SK-N-SH (cell line): Measurements from ENCODE around the gene SETD3. TPM values are rescaled to one million over a fixed set of nuclear protein-coding genes. Genes with fewer than 3 reads are reported as not detected.

Experiments
- CTCF ChIA-PET: fragments of 300-600, 350-600 bp; formaldehyde crosslinking; extraction: SDS; loops from one replicate; lab custom pipeline; 2021; lab: Yijun Ruan, JAX
- POLR2A ChIA-PET: fragments of 350-600 bp; sonication (Branson Sonifier 250); formaldehyde crosslinking; extraction: SDS; loops from one replicate; lab custom pipeline; 2020; ENCODE audit warnings: antibody characterized with exemption, inconsistent platforms; lab: Yijun Ruan, JAX
- DNase-seq: peaks from one replicate; pipeline ENCODE4 v3.0.0; 2012
- H2AFZ ChIP-seq: fragments of 200-600 bp; sonication (generic); 2 replicates; pipeline ENCODE4 v1.8.1; 2016; ENCODE audit warnings: antibody characterized with exemption, mild to moderate bottlenecking, low read depth
- H3F3A ChIP-seq: fragments of 200-600 bp; sonication (generic); replicated peaks from 2 replicates; pipeline ENCODE3; 2016; ENCODE audit warnings: antibody characterized with exemption, mild to moderate bottlenecking; ENCODE audit not compliant: insufficient read depth
- H3K27ac ChIP-seq, 2 experiments: fragments of 200-500 bp in 1 of 2; fragments of 200-600 bp in 1 of 2; sonication (Bioruptor generic) in 1 of 2; sonication (generic), shearing (Covaris generic) in 1 of 2; 2 replicates each; pipeline versions ENCODE4 v1.5.1 to v1.6.1; 2014 to 2016; ENCODE audit warnings: low read depth in 2 of 2, inconsistent platforms in 1 of 2, low read length in 1 of 2, mild to moderate bottlenecking in 1 of 2, mixed read lengths in 1 of 2
- H3K27me3 ChIP-seq: fragments of 200-600 bp; sonication (generic), shearing (Covaris generic); 2 replicates; pipeline ENCODE4 v1.6.1; 2016; ENCODE audit warnings: mixed run types; ENCODE audit not compliant: insufficient read depth
- H3K36me3 ChIP-seq, 2 experiments: fragments of 200-500 bp in 1 of 2; fragments of 200-600 bp in 1 of 2; sonication (Bioruptor generic) in 1 of 2; sonication (generic) in 1 of 2; replicated peaks in 1 of 2; 2 replicates each; pipeline versions ENCODE3 to v1.5.1; 2014 to 2016; ENCODE audit warnings: low read length in 1 of 2, mild to moderate bottlenecking in 1 of 2; ENCODE audit not compliant: insufficient read depth in 2 of 2, control insufficient read depth in 1 of 2
- H3K4me1 ChIP-seq, 2 experiments: fragments of 200-500 bp in 1 of 2; fragments of 200-600 bp in 1 of 2; sonication (Bioruptor generic) in 1 of 2; sonication (generic), shearing (Covaris generic) in 1 of 2; 2 replicates each; pipeline versions ENCODE4 v1.5.1 to v1.6.1; 2014 to 2016; ENCODE audit warnings: low read depth in 1 of 2, low read length in 1 of 2, mixed run types in 1 of 2; ENCODE audit not compliant: insufficient read depth in 2 of 2, control insufficient read depth in 1 of 2
- H3K4me2 ChIP-seq: fragments of 200-600 bp; sonication (generic), shearing (Covaris generic); 2 replicates; pipeline ENCODE4 v1.6.1; 2017; ENCODE audit warnings: mixed run types
- H3K4me3 ChIP-seq, 2 experiments: fragments of 200-500 bp in 1 of 2; fragments of 200-600 bp in 1 of 2; sonication (Bioruptor generic) in 1 of 2; sonication (generic), shearing (Covaris generic) in 1 of 2; 2 replicates each; pipeline versions ENCODE4 v1.5.1 to v1.8.1; 2014 to 2016; ENCODE audit warnings: low read depth in 2 of 2, inconsistent platforms in 1 of 2, low read length in 1 of 2, mild to moderate bottlenecking in 1 of 2, mixed read lengths in 1 of 2, moderate library complexity in 1 of 2
- H3K79me2 ChIP-seq: fragments of 200-600 bp; sonication (generic); 2 replicates; pipeline ENCODE4 v1.8.1; 2017; ENCODE audit warnings: mild to moderate bottlenecking; ENCODE audit not compliant: insufficient read depth
- H3K9ac ChIP-seq: fragments of 200-600 bp; sonication (generic); 2 replicates; pipeline ENCODE4 v1.6.1; 2017; ENCODE audit warnings: mixed run types
- H3K9me2 ChIP-seq: fragments of 200-600 bp; sonication (generic); 2 replicates; pipeline ENCODE4 v1.6.1; 2017; ENCODE audit warnings: mixed run types
- H3K9me3 ChIP-seq: fragments of 200-600 bp; sonication (generic); 2 replicates; pipeline ENCODE4 v1.6.1; 2017; ENCODE audit warnings: mixed run types, mild to moderate bottlenecking, moderate library complexity
- H4K20me1 ChIP-seq: fragments of 200-600 bp; sonication (generic); 2 replicates; pipeline ENCODE4 v1.6.1; 2017; ENCODE audit warnings: mild to moderate bottlenecking, mixed run types; ENCODE audit not compliant: insufficient read depth
- CHD2 ChIP-seq: fragments of 150-350 bp; IDR thresholded peaks from 2 replicates; pipeline ENCODE4 v1.6.1; 2018; ENCODE audit warnings: low read length; ENCODE audit not compliant: partially characterized antibody
- ELF1 ChIP-seq: IDR thresholded peaks from 2 replicates; pipeline ENCODE4 v1.4.0; 2012
- EZH2phosphoT487 ChIP-seq: fragments of 200-600 bp; sonication (generic); IDR thresholded peaks from 2 replicates; pipeline ENCODE4 v1.6.1; 2017; ENCODE audit warnings: low read depth, mixed run types, mild to moderate bottlenecking, antibody characterized with exemption, moderate library complexity, borderline replicate concordance
- FOSL2 ChIP-seq: IDR thresholded peaks from 2 replicates; pipeline ENCODE4 v1.4.0; 2012; ENCODE audit warnings: low read depth, mild to moderate bottlenecking, moderate library complexity, borderline replicate concordance
- FOXJ3 ChIP-seq: sonication (generic); formaldehyde crosslinking; IDR thresholded peaks from 2 replicates; pipeline ENCODE4 v1.5.1; 2020; ENCODE audit warnings: mild to moderate bottlenecking, missing genetic modification reagents
- GABPA ChIP-seq: IDR thresholded peaks from 2 replicates; pipeline ENCODE4 v1.4.0; 2012; ENCODE audit warnings: low read depth, mild to moderate bottlenecking
- MXI1 ChIP-seq: IDR thresholded peaks from 2 replicates; pipeline ENCODE4 v1.6.1; 2012; ENCODE audit warnings: mild to moderate bottlenecking, low read depth, low read length, improper control_type of control experiment
- NFIC ChIP-seq: IDR thresholded peaks from 2 replicates; pipeline ENCODE4 v1.4.0; 2012; ENCODE audit warnings: borderline replicate concordance
- NRF1 ChIP-seq: IDR thresholded peaks from 2 replicates; pipeline ENCODE4 v1.6.1; 2012; ENCODE audit warnings: low read depth, mild to moderate bottlenecking, low read length
- PBX3 ChIP-seq: IDR thresholded peaks from 2 replicates; pipeline ENCODE4; 2012
- POLR2AphosphoS5 ChIP-seq: IDR thresholded peaks from 2 replicates; pipeline ENCODE4 v1.6.1; 2012; ENCODE audit warnings: low read depth, low read length
- REST ChIP-seq: IDR thresholded peaks from 2 replicates; pipeline ENCODE4 v1.6.1; 2012; ENCODE audit warnings: mild to moderate bottlenecking, low read depth, low read length, moderate library complexity
- RXRA ChIP-seq: IDR thresholded peaks from 2 replicates; pipeline ENCODE4 v1.4.0; 2012; ENCODE audit warnings: low read depth, mild to moderate bottlenecking, borderline replicate concordance
- SMC3 ChIP-seq: IDR thresholded peaks from 2 replicates; pipeline ENCODE4 v1.6.1; 2012; ENCODE audit warnings: low read depth, low read length, improper control_type of control experiment
- TAF1 ChIP-seq: IDR thresholded peaks from 2 replicates; pipeline ENCODE4 v1.6.1; 2012; ENCODE audit warnings: low read depth, mild to moderate bottlenecking, low read length, moderate library complexity, borderline replicate concordance
- TCF12 ChIP-seq: IDR thresholded peaks from 2 replicates; pipeline ENCODE4 v1.4.0; 2012
- YY1 ChIP-seq: IDR thresholded peaks from 2 replicates; pipeline ENCODE4 v1.4.0; 2012; ENCODE audit warnings: low read depth, mild to moderate bottlenecking
- ZBTB33 ChIP-seq: IDR thresholded peaks from 2 replicates; pipeline ENCODE4 v1.4.0; 2012; ENCODE audit warnings: low read depth, borderline replicate concordance
- WGBS: methylation state at CpG from one replicate; pipeline ENCODE4 v1.1.6; 2017; ENCODE audit warnings: low lambda C conversion rate; 5-methylcytosine and 5-hydroxymethylcytosine counted together
- polyA plus RNA-seq, 3 experiments: library from polyadenylated mRNA; depleted of rRNA; stranded (reverse); fragments of >200 nt; gene quantifications; 2 replicates each; pipeline ENCODE4 v1.2.3, GENCODE V29; 2012
- TF ChIP-seq, protein P1 (sequence below): fragments of 200-600 bp; sonication (generic); IDR thresholded peaks from 2 replicates; pipeline ENCODE4 v1.6.1; 2017; ENCODE audit warnings: antibody characterized with exemption, mild to moderate bottlenecking, moderate library complexity
- TF ChIP-seq, protein P2 (sequence below): fragments of 150-350 bp; IDR thresholded peaks from 2 replicates; pipeline ENCODE4 v1.6.1; 2017; ENCODE audit warnings: antibody characterized with exemption, low read length, low read depth, borderline replicate concordance

Gene SETD3
- polyA plus RNA-seq, 1 of the 3 experiments (the other 2 are of a cell fraction), result 19.1 TPM

DNA sequence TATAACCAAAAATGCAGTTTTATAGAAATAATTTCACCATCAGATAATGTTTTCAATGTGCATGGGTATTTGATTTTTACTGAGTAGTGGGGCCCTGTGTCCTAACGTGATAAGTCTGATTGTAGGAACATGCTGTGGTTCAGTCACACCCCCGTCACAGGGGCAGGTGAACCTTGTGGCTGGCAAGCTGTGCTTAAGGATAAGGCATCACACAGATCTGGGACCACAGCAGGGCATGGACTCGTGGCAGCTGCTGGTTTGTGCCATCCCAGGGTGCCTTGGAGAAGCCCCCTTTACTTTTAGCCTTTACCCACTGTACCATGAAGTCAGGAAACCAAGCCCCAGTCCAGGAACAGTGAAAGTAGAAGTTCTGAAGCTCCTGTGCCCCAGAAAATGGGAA lies 17.2 kb upstream of the SETD3 start:
- H3K9me3 ChIP-seq, result no peaks in the 10 kb centered on the region
- no peak for TF ChIP-seq POLR2AphosphoS5
- TF ChIP-seq YY1, result no peak
- no peak for TF ChIP-seq FOXJ3 (CRISPR knock-in tag)
- no peak for TF ChIP-seq NFIC
- no peaks in the 10 kb centered on the region for H3K27me3 ChIP-seq
- DNase-seq, result no peak
- no peaks in the 10 kb centered on the region for H3K4me1 ChIP-seq
- H3K4me2 ChIP-seq, result no peak overlapping the region
- no peak overlapping the region for H3K27ac ChIP-seq
- peaks cover 8% of the 10 kb centered on the region for H3F3A ChIP-seq
- 95% methylated on average over 3 of the region's 3 CpGs for WGBS
- H4K20me1 ChIP-seq, result peaks cover 15% of the 10 kb centered on the region
- H3K9me2 ChIP-seq, result no peaks in the 10 kb centered on the region
- H3K36me3 ChIP-seq, result peaks cover 65 to 88% of the 10 kb centered on the region in 2 experiments
- H3K79me2 ChIP-seq, result peaks cover 33% of the 10 kb centered on the region
- H2AFZ ChIP-seq, result no peak overlapping the region
- ChIA-PET POLR2A (no interaction called here), CTCF (interaction anchor here (0.9 to 1.2 kb wide), 2 partner anchors 20 to 58 kb away, joined by 4 read pairs; no protein-coding TSS in a partner anchor)
- no peak overlapping the region for H3K4me3 ChIP-seq
- H3K9ac ChIP-seq, result no peak overlapping the region

GRCh38 chr14:99497341-99497740 lies 16.7 kb upstream of the SETD3 start:
- CTCF ChIA-PET, result interaction anchor here (0.9 to 1.2 kb wide), 2 partner anchors 20 to 59 kb away, joined by 4 read pairs; no protein-coding TSS in a partner anchor
- H3K79me2 ChIP-seq, result peaks cover 39% of the 10 kb centered on the region
- H3K4me3 ChIP-seq, result no peak overlapping the region
- no peak overlapping the region for H3K9ac ChIP-seq
- peaks cover 67 to 87% of the 10 kb centered on the region in 2 experiments for H3K36me3 ChIP-seq
- H3K27me3 ChIP-seq, result no peaks in the 10 kb centered on the region
- POLR2A ChIA-PET, result no interaction called here
- no peak for DNase-seq
- no peak overlapping the region for H2AFZ ChIP-seq
- no peak overlapping the region for H3K4me2 ChIP-seq
- H3K4me1 ChIP-seq, result no peaks in the 10 kb centered on the region
- peaks cover 20% of the 10 kb centered on the region for H4K20me1 ChIP-seq
- no peak overlapping the region for H3K27ac ChIP-seq
- WGBS, result 97% methylated on average over 2 of the region's 2 CpGs
- no peaks in the 10 kb centered on the region for H3K9me2 ChIP-seq
- no peaks in the 10 kb centered on the region for H3K9me3 ChIP-seq
- peaks cover 8% of the 10 kb centered on the region for H3F3A ChIP-seq
- no peak for TF ChIP-seq TCF12
- TF ChIP-seq GABPA, result no peak
- TF ChIP-seq NRF1, result no peak
- TF ChIP-seq, protein P1, sequence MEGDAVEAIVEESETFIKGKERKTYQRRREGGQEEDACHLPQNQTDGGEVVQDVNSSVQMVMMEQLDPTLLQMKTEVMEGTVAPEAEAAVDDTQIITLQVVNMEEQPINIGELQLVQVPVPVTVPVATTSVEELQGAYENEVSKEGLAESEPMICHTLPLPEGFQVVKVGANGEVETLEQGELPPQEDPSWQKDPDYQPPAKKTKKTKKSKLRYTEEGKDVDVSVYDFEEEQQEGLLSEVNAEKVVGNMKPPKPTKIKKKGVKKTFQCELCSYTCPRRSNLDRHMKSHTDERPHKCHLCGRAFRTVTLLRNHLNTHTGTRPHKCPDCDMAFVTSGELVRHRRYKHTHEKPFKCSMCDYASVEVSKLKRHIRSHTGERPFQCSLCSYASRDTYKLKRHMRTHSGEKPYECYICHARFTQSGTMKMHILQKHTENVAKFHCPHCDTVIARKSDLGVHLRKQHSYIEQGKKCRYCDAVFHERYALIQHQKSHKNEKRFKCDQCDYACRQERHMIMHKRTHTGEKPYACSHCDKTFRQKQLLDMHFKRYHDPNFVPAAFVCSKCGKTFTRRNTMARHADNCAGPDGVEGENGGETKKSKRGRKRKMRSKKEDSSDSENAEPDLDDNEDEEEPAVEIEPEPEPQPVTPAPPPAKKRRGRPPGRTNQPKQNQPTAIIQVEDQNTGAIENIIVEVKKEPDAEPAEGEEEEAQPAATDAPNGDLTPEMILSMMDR, result no peak
- TF ChIP-seq TAF1, result no peak
- TF ChIP-seq REST, result no peak
- TF ChIP-seq ELF1, result no peak
- no peak for TF ChIP-seq ZBTB33
- TF ChIP-seq MXI1, result no peak
- TF ChIP-seq PBX3, result no peak
- no peak for TF ChIP-seq CHD2
- no peak for TF ChIP-seq RXRA
- TF ChIP-seq SMC3, result no peak
- TF ChIP-seq FOSL2, result no peak
- no peak for TF ChIP-seq EZH2phosphoT487
- TF ChIP-seq, protein P2, sequence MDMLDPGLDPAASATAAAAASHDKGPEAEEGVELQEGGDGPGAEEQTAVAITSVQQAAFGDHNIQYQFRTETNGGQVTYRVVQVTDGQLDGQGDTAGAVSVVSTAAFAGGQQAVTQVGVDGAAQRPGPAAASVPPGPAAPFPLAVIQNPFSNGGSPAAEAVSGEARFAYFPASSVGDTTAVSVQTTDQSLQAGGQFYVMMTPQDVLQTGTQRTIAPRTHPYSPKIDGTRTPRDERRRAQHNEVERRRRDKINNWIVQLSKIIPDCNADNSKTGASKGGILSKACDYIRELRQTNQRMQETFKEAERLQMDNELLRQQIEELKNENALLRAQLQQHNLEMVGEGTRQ, result no peak
